Activated CD8-positive, alpha-beta T cell treated with anti-CD3 and anti-CD28 coated beads for 36 hours (primary cell): ENCODE results near the gene CERS4. TPM values are rescaled to one million over a fixed set of nuclear protein-coding genes. Genes with fewer than 3 reads are reported as not detected.
"Not testable (repeated sequence)": the region's sequence is repeated elsewhere in the genome, so short reads cannot be mapped to it uniquely, and the experiment has no call there.

Experiments used
- ATAC-seq: fragments of 200-7000 bp; cut with Tn5 transposase; one replicate; pipeline ENCODE4 v1.10.0; 2021; ENCODE audit warnings: mild to moderate bottlenecking, moderate library complexity
- CTCF ChIA-PET: fragments of 350-600 bp; sonication (Branson Sonifier 250); formaldehyde crosslinking; loops from one replicate; lab custom pipeline; 2021; ENCODE audit warnings: antibody characterized with exemption; lab: Charles Lee
- POLR2A ChIA-PET: fragments of 350-600 bp; sonication (Branson Sonifier 250); formaldehyde crosslinking; loops from one replicate; lab custom pipeline; 2021; ENCODE audit warnings: antibody characterized with exemption; lab: Charles Lee
- DNase-seq: peaks from one replicate; pipeline ENCODE4 v3.0.0-alpha.2; 2020
- H3K27ac Mint-ChIP-seq: one replicate; pipeline ENCODE4 v1.8.0; 2021; ENCODE audit warnings: mild to moderate bottlenecking, mixed read lengths
- H3K27me3 Mint-ChIP-seq: one replicate; pipeline ENCODE4 v1.8.0; 2021; ENCODE audit warnings: mixed read lengths
- H3K36me3 Mint-ChIP-seq: one replicate; pipeline ENCODE4 v1.8.0; 2021; ENCODE audit warnings: low read depth, mixed read lengths
- H3K4me1 Mint-ChIP-seq: one replicate; pipeline ENCODE4 v1.8.0; 2021; ENCODE audit warnings: low read depth, mixed read lengths
- H3K4me3 Mint-ChIP-seq: one replicate; pipeline ENCODE4 v1.8.0; 2021; ENCODE audit warnings: mild to moderate bottlenecking, moderate library complexity, mixed read lengths
- H3K9me3 Mint-ChIP-seq: one replicate; pipeline ENCODE4 v1.8.0; 2021; ENCODE audit warnings: mixed read lengths
- CTCF ChIP-seq: fragments of 200-600 bp; IDR thresholded peaks from one replicate; pipeline ENCODE4 v1.8.0; 2022; ENCODE audit warnings: antibody characterized with exemption, mild to moderate bottlenecking
- intact Hi-C: fragments of 100-400 bp; cut with micrococcal nuclease; formaldehyde crosslinking; loops from one replicate; pipeline ENCODE4 v1.10.0; 2022
- total RNA-seq, 2 experiments: library from RNA; stranded (reverse); gene quantifications; one replicate each; pipeline ENCODE4 v1.2.3, GENCODE V29; 2021

The CERS4 gene
- total RNA-seq, 2 experiments from 2014 or later, result 15.5 to 19.7 TPM

- intact Hi-C loops, result no loop called here
- ChIA-PET POLR2A (interaction anchor here (0.7 kb wide), 1 partner anchor 23 kb away, joined by 3 read pairs; no protein-coding TSS in a partner anchor), CTCF (interaction anchor here (1.1 kb wide), 1 partner anchor 9 kb away, joined by 3 read pairs; no protein-coding TSS in a partner anchor)
- no peak overlapping the region for H3K27ac Mint-ChIP-seq
- peaks cover 15% of the 10 kb centered on the region for H3K4me1 Mint-ChIP-seq
- no peaks in the 10 kb centered on the region for H3K27me3 Mint-ChIP-seq
- H3K4me3 Mint-ChIP-seq, result no peak overlapping the region
- TF ChIP-seq CTCF, result no peak
- H3K9me3 Mint-ChIP-seq, result no peaks in the 10 kb centered on the region
- H3K36me3 Mint-ChIP-seq, result peaks cover 8% of the 10 kb centered on the region
- no peak for ATAC-seq
- no peak for DNase-seq
These were observed 53.3 kb downstream of the CERS4 start for GRCh38 chr19:8262431-8262830.

- CTCF ChIA-PET, result interaction anchor here (0.8 kb wide), 1 partner anchor 11 kb away, joined by 3 read pairs; no protein-coding TSS in a partner anchor
- POLR2A ChIA-PET, result interaction anchor here (0.7 kb wide), 1 partner anchor 11 kb away, joined by 3 read pairs; no protein-coding TSS in a partner anchor
These were observed 55.1 kb downstream of the CERS4 start for GRCh38 chr19:8264248-8264647.

GRCh38 chr19:8265872-8266271 is 56.7 kb downstream of the CERS4 start:
- H3K9me3 Mint-ChIP-seq, result no peaks in the 10 kb centered on the region
- POLR2A ChIA-PET, result interaction anchor here (1.2 kb wide), 1 partner anchor 44 kb away, joined by 4 read pairs; no protein-coding TSS in a partner anchor
- CTCF ChIA-PET, result no interaction called here
- intact Hi-C loops, result loop anchor here (5.0 kb wide), 1 partner anchor 41 kb away; the partner anchor contains the start of gene CD320
- DNase-seq (no peak), ATAC-seq (no peak)
- H3K27ac Mint-ChIP-seq, result no peak overlapping the region
- H3K4me1 Mint-ChIP-seq, result peaks cover 13% of the 10 kb centered on the region
- H3K36me3 Mint-ChIP-seq, result peaks cover 5% of the 10 kb centered on the region
- no peaks in the 10 kb centered on the region for H3K27me3 Mint-ChIP-seq
- H3K4me3 Mint-ChIP-seq, result no peak overlapping the region
- TF ChIP-seq CTCF, result no peak

More at GRCh38 chr19:8264248-8264647, 55.1 kb downstream of the CERS4 start:
- DNase-seq, H3K4me3 Mint-ChIP-seq, intact Hi-C loops, H3K36me3 Mint-ChIP-seq, H3K9me3 Mint-ChIP-seq, H3K27me3 Mint-ChIP-seq, ATAC-seq, H3K27ac Mint-ChIP-seq: not testable (repeated sequence)
- peaks cover 15% of the 10 kb centered on the region for H3K4me1 Mint-ChIP-seq

- no peaks in the 10 kb centered on the region for H3K9me3 Mint-ChIP-seq
- intact Hi-C loops, result loop anchor here (5.0 kb wide), 1 partner anchor 38 kb away; the partner anchor contains the start of gene CD320
- CTCF ChIA-PET, result interaction anchor here (1.6 to 2.0 kb wide), 2 partner anchors 36 to 65 kb away, joined by 3 to 7 read pairs; no protein-coding TSS in a partner anchor
These were observed 60.6 kb downstream of the CERS4 start for GRCh38 chr19:8269724-8270123.

GRCh38 chr19:8276508-8276907 is 67.3 kb downstream of the CERS4 start:
- POLR2A ChIA-PET, CTCF ChIA-PET, H3K36me3 Mint-ChIP-seq, H3K4me1 Mint-ChIP-seq, H3K9me3 Mint-ChIP-seq, H3K27ac Mint-ChIP-seq, DNase-seq, intact Hi-C loops, H3K27me3 Mint-ChIP-seq, H3K4me3 Mint-ChIP-seq: not testable (repeated sequence)
- peak; percentile 65 for ATAC-seq

More at GRCh38 chr19:8269724-8270123, 60.6 kb downstream of the CERS4 start:
- DNase-seq (no peak), ATAC-seq (no peak)
- Mint-ChIP-seq H3K36me3 (peaks cover 5% of the 10 kb centered on the region), H3K4me1 (peaks cover 13% of the 10 kb centered on the region), H3K27me3 (no peaks in the 10 kb centered on the region), H3K27ac (peak overlapping the region; percentile 91), H3K4me3 (peak overlapping the region; percentile 78)
- POLR2A ChIA-PET, result interaction anchor here (0.7 to 1.8 kb wide), 6 partner anchors 13 to 349 kb away, joined by 3 to 5 read pairs (median 3); no protein-coding TSS in a partner anchor
- TF ChIP-seq CTCF, result no peak

- CTCF ChIA-PET, result not testable (repeated sequence)
These were observed 82.2 kb downstream of the CERS4 start for GRCh38 chr19:8291337-8291736.

More at GRCh38 chr19:8291337-8291736, 82.2 kb downstream of the CERS4 start:
- DNase-seq, H3K27me3 Mint-ChIP-seq, H3K4me1 Mint-ChIP-seq, H3K27ac Mint-ChIP-seq, H3K36me3 Mint-ChIP-seq, intact Hi-C loops, H3K9me3 Mint-ChIP-seq, H3K4me3 Mint-ChIP-seq, POLR2A ChIA-PET: not testable (repeated sequence)
- peak; percentile 56 for ATAC-seq
